Endothelial cell of umbilical vein (primary cell): Measurements from ENCODE around the gene FBXO7. TPM values are rescaled to one million over a fixed set of nuclear protein-coding genes. Genes with fewer than 3 reads are reported as not detected.

Source experiments
- BruUV-seq: library from RNA; stranded (reverse); fragments of 400-500 nt; replicated peaks from 2 replicates; lab custom pipeline; 2021; lab: Mats Ljungman, UMichigan
- CTCF ChIA-PET: fragments of 300-600, 350-600 bp; sonication (Branson Sonifier 250); formaldehyde crosslinking; loops from one replicate; lab custom pipeline; 2021; ENCODE audit warnings: antibody characterized with exemption, inconsistent platforms; lab: Charles Lee
- POLR2A ChIA-PET: fragments of 300-600, 350-600 bp; sonication (Branson Sonifier 250); formaldehyde crosslinking; loops from one replicate; lab custom pipeline; 2021; ENCODE audit warnings: antibody characterized with exemption, inconsistent platforms; lab: Charles Lee
- DNase-seq: peaks from one replicate; pipeline ENCODE4 v3.0.0-alpha.2; 2011; ENCODE audit warnings: low read depth, low spot score
- FAIRE-seq: peaks from 2 replicates; lab custom pipeline; 2011; peaks lifted over from hg19 to GRCh38; lab: Jason Lieb, UNC
- H2AFZ ChIP-seq: 2 replicates; pipeline ENCODE4 v1.6.0; 2012; ENCODE audit warnings: low read depth, low read length, control low read depth, inconsistent platforms
- H3K27ac ChIP-seq: 2 replicates; pipeline ENCODE4 v1.5.1; 2011; ENCODE audit warnings: low read depth, mild to moderate bottlenecking, control low read depth, low read length, moderate library complexity; ENCODE audit not compliant: insufficient read depth
- H3K27me3 ChIP-seq, 2 experiments: 2 replicates each; pipeline versions ENCODE4 v1.6.0 to v1.6.1; 2011; ENCODE audit warnings: low read length in 2 of 2, mixed read lengths in 1 of 2; ENCODE audit not compliant: control insufficient read depth in 2 of 2, insufficient read depth in 2 of 2
- H3K36me3 ChIP-seq, 2 experiments: 2 replicates in 1 of 2; 3 replicates in 1 of 2; pipeline ENCODE4 v1.5.1; 2011; ENCODE audit warnings: low read length in 2 of 2, mild to moderate bottlenecking in 1 of 2, moderate library complexity in 1 of 2; ENCODE audit not compliant: control insufficient read depth in 2 of 2, insufficient read depth in 2 of 2; ENCODE audit errors: extremely low read depth in 1 of 2
- H3K4me1 ChIP-seq: 3 replicates; pipeline ENCODE4 v1.5.1; 2011; ENCODE audit warnings: mild to moderate bottlenecking, low read length; ENCODE audit not compliant: control insufficient read depth, insufficient read depth; ENCODE audit errors: extremely low read depth
- H3K4me2 ChIP-seq: 2 replicates; pipeline ENCODE4 v1.6.1; 2011; ENCODE audit warnings: low read length, control low read depth, mixed read lengths; ENCODE audit not compliant: insufficient read depth
- H3K4me3 ChIP-seq, 3 experiments: fragments of 200-600 bp in 1 of 3; sonication (generic), shearing (Covaris generic) in 1 of 3; replicated peaks in 1 of 3; 2 replicates each; pipeline ENCODE4 v1.5.1; 2011 to 2016; ENCODE audit warnings: control low read depth in 3 of 3, low read length in 3 of 3, mild to moderate bottlenecking in 2 of 3, inconsistent platforms in 1 of 3, low read depth in 1 of 3, moderate library complexity in 1 of 3; ENCODE audit not compliant: insufficient read depth in 1 of 3
- H3K79me2 ChIP-seq: 2 replicates; pipeline ENCODE4 v1.6.0; 2012; ENCODE audit warnings: low read length, inconsistent platforms; ENCODE audit not compliant: control insufficient read depth, insufficient read depth
- H3K9ac ChIP-seq: replicated peaks from 2 replicates; pipeline ENCODE3; 2011; ENCODE audit warnings: low read length, control low read depth; ENCODE audit not compliant: insufficient read depth; ENCODE audit errors: extremely low read depth
- H3K9me1 ChIP-seq: replicated peaks from 3 replicates; pipeline ENCODE4 v1.6.0; 2011; ENCODE audit warnings: mild to moderate bottlenecking, low read length; ENCODE audit not compliant: control insufficient read depth, insufficient read depth; ENCODE audit errors: extremely low read depth
- H3K9me3 ChIP-seq: replicated peaks from 2 replicates; pipeline ENCODE4 v1.5.1; 2012; ENCODE audit warnings: low read length, inconsistent platforms; ENCODE audit not compliant: control insufficient read depth, insufficient read depth
- H4K20me1 ChIP-seq: replicated peaks from 2 replicates; pipeline ENCODE3; 2011; ENCODE audit warnings: mild to moderate bottlenecking, low read length; ENCODE audit not compliant: control insufficient read depth, insufficient read depth; ENCODE audit errors: extremely low read depth
- CTCF ChIP-seq, 2 donors: IDR thresholded peaks; 1 replicate in 1 of 2; 2 replicates in 1 of 2; pipeline ENCODE4 v1.5.1; 2011; ENCODE audit warnings: low read length in 2 of 2, mild to moderate bottlenecking in 2 of 2, moderate library complexity in 2 of 2, control low read depth in 1 of 2, inconsistent platforms in 1 of 2, low read depth in 1 of 2; ENCODE audit not compliant: insufficient read depth in 1 of 2; ENCODE audit errors: extremely low read depth in 1 of 2
- EZH2 ChIP-seq: IDR thresholded peaks from 2 replicates; pipeline ENCODE4 v1.6.1; 2012; ENCODE audit warnings: borderline replicate concordance, low read depth, mild to moderate bottlenecking, moderate library complexity, low read length, inconsistent platforms; ENCODE audit not compliant: severe bottlenecking
- FOS ChIP-seq: IDR thresholded peaks from 2 replicates; pipeline ENCODE4 v1.6.1; 2011; ENCODE audit warnings: mild to moderate bottlenecking, low read length, moderate library complexity, borderline replicate concordance; ENCODE audit not compliant: insufficient read depth
- GATA2 ChIP-seq: IDR thresholded peaks from 2 replicates; pipeline ENCODE4 v1.7.0; 2011; ENCODE audit warnings: low read depth, mild to moderate bottlenecking, moderate library complexity, mixed read lengths, low read length; ENCODE audit not compliant: insufficient read length, insufficient read depth
- JUN ChIP-seq: IDR thresholded peaks from 2 replicates; pipeline ENCODE4 v1.6.1; 2011; ENCODE audit warnings: borderline replicate concordance, low read depth; ENCODE audit not compliant: insufficient read length, insufficient read depth
- MAX ChIP-seq: IDR thresholded peaks from 2 replicates; pipeline ENCODE4 v1.6.1; 2011; ENCODE audit not compliant: insufficient read depth, insufficient read length
- MYC ChIP-seq: IDR thresholded peaks from one replicate; pipeline ENCODE4 v1.6.1; 2011; ENCODE audit warnings: mild to moderate bottlenecking, low read depth, low read length
- POLR2A ChIP-seq: IDR thresholded peaks from 2 replicates; pipeline ENCODE4 v1.6.1; 2012; ENCODE audit warnings: low read depth, mild to moderate bottlenecking, control low read depth, low read length
- POLR2AphosphoS5 ChIP-seq: IDR thresholded peaks from 2 replicates; pipeline ENCODE4 v1.6.1; 2012; ENCODE audit warnings: low read depth, mild to moderate bottlenecking, control low read depth, low read length, moderate library complexity; ENCODE audit not compliant: insufficient read depth
- dilution Hi-C: fragments of 300-500 bp; cut with MboI; formaldehyde crosslinking; loops from one replicate; pipeline ENCODE4 v1.15.0; 2019; ENCODE audit warnings: low sequenced_read_pairs; ENCODE audit not compliant: extremely low pct_ligation_motif_present
- intact Hi-C: fragments of 100-400 bp; cut with micrococcal nuclease; formaldehyde crosslinking; loops from one replicate; pipeline ENCODE4 v1.10.0; 2022
- polyA plus RNA-seq, 4 experiments: library from polyadenylated mRNA; depleted of rRNA in 3 of 4; stranded (reverse) in 3 of 4; unstranded in 1 of 4; fragments of >200 nt; gene quantifications; 2 replicates each; pipeline versions ENCODE4 v1.2.1 to v1.2.3, GENCODE V29; 2011 to 2012; ENCODE audit warnings: missing spikeins in 1 of 4
- total RNA-seq: library from RNA; stranded (reverse); gene quantifications from 2 replicates; pipeline ENCODE4 v1.2.3, GENCODE V29; 2021

FBXO7 gene
- total and polyA plus RNA-seq, 2 donors (not counting 3 experiments of a cell fraction or from before 2014, with no cell fraction given), result 81.1 to 112 TPM

GRCh38 chr22:32480238-32480637, 5.6 kb downstream of the FBXO7 start:
- intact Hi-C loops, result no loop called here
- CTCF ChIA-PET, result no interaction called here
- BruUV-seq, result no TSS peak
- H3K4me2 ChIP-seq, result no peak overlapping the region
- peaks cover 11% of the 10 kb centered on the region for H3K4me1 ChIP-seq
- no peak overlapping the region for H3K4me3 ChIP-seq
- no peaks in the 10 kb centered on the region for H3K9me1 ChIP-seq
- H3K9me3 ChIP-seq, result no peaks in the 10 kb centered on the region
- FAIRE-seq (no peak), DNase-seq (no peak)
- dilution Hi-C loops, result no loop called here
- no peak overlapping the region for H3K27ac ChIP-seq
- no peak overlapping the region for H2AFZ ChIP-seq
- H3K79me2 ChIP-seq, result peaks cover 92% of the 10 kb centered on the region
- POLR2A ChIA-PET, result no interaction called here
- H3K27me3 ChIP-seq, result no peaks in the 10 kb centered on the region
- peaks cover 3% of the 10 kb centered on the region for H4K20me1 ChIP-seq
- H3K36me3 ChIP-seq, result peaks cover 0 to 4% of the 10 kb centered on the region in 2 experiments
- H3K9ac ChIP-seq, result no peak overlapping the region
- no peak for TF ChIP-seq MYC
- no peak for TF ChIP-seq JUN
- TF ChIP-seq POLR2A, result no peak
- no peak for TF ChIP-seq CTCF (IDR thresholded peaks at IDR 0.05; ENCODE audit: extremely low read depth in 1 of 2, insufficient read depth in 1 of 2, low read depth in 1 of 2, low read length in 2 of 2)
- no peak for TF ChIP-seq MAX
- no peak for TF ChIP-seq EZH2
- no peak for TF ChIP-seq POLR2AphosphoS5
- TF ChIP-seq GATA2, result no peak
- TF ChIP-seq FOS, result no peak
